AG04450 (cell line): ENCODE data around the gene HSD17B11. TPM values are rescaled to one million over a fixed set of nuclear protein-coding genes. Genes with fewer than 3 reads are reported as not detected.
"Not testable (repeated sequence)": the region's sequence is repeated elsewhere in the genome, so short reads cannot be mapped to it uniquely, and the experiment has no call there.

Source experiments
- CTCF ChIA-PET: fragments of 300-600, 350-600 bp; formaldehyde crosslinking; extraction: SDS; loops from one replicate; lab custom pipeline; 2022; ENCODE audit warnings: antibody characterized with exemption, inconsistent platforms; lab: Charles Lee
- POLR2A ChIA-PET: fragments of 350-600 bp; formaldehyde crosslinking; extraction: SDS; loops from one replicate; lab custom pipeline; 2021; ENCODE audit warnings: antibody characterized with exemption, inconsistent platforms; lab: Yijun Ruan, JAX
- DNase-seq: peaks from one replicate; pipeline ENCODE4 v3.0.0-alpha.2; 2011; ENCODE audit warnings: low read depth, low spot score
- H3K27ac ChIP-seq: one replicate; pipeline ENCODE4 v1.5.1; 2012; ENCODE audit warnings: low read depth, low read length, control low read depth
- H3K27me3 ChIP-seq: one replicate; pipeline ENCODE4 v1.6.0; 2012; ENCODE audit warnings: low read length; ENCODE audit not compliant: control insufficient read depth, insufficient read depth
- H3K4me3 ChIP-seq: 2 replicates; pipeline ENCODE4 v1.5.1; 2011; ENCODE audit warnings: mild to moderate bottlenecking, low read depth, low read length, control low read depth
- H3K9me3 ChIP-seq: 2 replicates; pipeline ENCODE4 v1.5.1; 2012; ENCODE audit warnings: low read length; ENCODE audit not compliant: control insufficient read depth, insufficient read depth
- polyA plus RNA-seq: library from polyadenylated mRNA; depleted of rRNA; stranded (reverse); fragments of >200 nt; gene quantifications from 2 replicates; pipeline ENCODE4 v1.2.3, GENCODE V29; 2011
- TF ChIP-seq, protein P1 (sequence below): IDR thresholded peaks from 2 replicates; pipeline ENCODE4 v1.5.1; 2011; ENCODE audit warnings: low read depth, low read length, control low read depth, inconsistent platforms

HSD17B11 gene
- polyA plus RNA-seq, 1 experiment, result 49.7 TPM

- CTCF ChIA-PET, result no interaction called here
- TF ChIP-seq, protein P1, sequence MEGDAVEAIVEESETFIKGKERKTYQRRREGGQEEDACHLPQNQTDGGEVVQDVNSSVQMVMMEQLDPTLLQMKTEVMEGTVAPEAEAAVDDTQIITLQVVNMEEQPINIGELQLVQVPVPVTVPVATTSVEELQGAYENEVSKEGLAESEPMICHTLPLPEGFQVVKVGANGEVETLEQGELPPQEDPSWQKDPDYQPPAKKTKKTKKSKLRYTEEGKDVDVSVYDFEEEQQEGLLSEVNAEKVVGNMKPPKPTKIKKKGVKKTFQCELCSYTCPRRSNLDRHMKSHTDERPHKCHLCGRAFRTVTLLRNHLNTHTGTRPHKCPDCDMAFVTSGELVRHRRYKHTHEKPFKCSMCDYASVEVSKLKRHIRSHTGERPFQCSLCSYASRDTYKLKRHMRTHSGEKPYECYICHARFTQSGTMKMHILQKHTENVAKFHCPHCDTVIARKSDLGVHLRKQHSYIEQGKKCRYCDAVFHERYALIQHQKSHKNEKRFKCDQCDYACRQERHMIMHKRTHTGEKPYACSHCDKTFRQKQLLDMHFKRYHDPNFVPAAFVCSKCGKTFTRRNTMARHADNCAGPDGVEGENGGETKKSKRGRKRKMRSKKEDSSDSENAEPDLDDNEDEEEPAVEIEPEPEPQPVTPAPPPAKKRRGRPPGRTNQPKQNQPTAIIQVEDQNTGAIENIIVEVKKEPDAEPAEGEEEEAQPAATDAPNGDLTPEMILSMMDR, result no peak
- Histone ChIP-seq H3K9me3 (no peaks in the 10 kb centered on the region), H3K27me3 (no peaks in the 10 kb centered on the region), H3K27ac (no peak overlapping the region), H3K4me3 (no peak overlapping the region)
- POLR2A ChIA-PET, result no interaction called here
- DNase-seq, result no peak
Measured at GRCh38 chr4:87414816-87415215, 23.8 kb upstream of the HSD17B11 start.

DNA sequence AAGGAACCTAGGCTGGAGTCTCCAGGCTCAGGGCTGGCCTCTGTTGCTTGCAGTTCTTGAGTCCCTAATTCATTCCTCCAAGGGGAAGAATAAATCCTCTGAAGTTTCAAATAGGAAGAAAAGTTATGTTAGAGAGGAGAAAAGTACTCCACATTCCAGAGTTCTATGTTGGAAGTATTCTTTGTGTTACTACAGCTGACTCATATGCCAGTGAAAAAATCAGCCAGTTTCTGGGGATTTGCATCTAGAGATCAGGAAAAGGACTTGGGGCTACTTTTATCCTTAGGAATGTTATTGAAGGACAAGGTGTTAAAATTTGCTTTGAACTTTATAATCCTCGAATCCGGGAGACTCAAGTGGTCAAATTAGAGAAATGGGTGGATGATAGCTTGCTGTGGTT, 19.7 kb upstream of the HSD17B11 start:
- TF ChIP-seq, protein P1, result no peak
- POLR2A ChIA-PET, result interaction anchor here (1.7 kb wide), 1 partner anchor 20 kb away, joined by 5 read pairs; the partner anchor contains the start of gene HSD17B11
- CTCF ChIA-PET, result interaction anchor here (1.0 kb wide), 1 partner anchor 55 kb away, joined by 3 read pairs; no protein-coding TSS in a partner anchor

DNA sequence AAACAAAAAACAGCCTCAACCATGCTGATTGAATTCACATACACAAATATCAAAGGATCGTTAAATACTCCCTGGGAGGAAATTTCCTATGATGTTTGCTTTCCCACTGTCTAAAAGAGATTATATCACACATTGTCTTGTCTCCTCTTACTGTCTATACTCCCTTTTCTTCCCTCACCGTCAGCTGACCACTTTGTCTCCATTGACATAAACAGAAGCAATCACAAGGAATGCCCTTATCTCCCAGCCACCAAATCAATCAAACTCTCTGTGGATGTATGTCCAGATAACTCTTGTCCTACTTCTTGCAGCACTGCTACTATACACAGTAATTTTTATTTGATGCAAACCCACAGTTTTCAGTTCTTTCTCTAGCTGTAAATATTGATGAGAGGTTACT, 19.2 kb upstream of the HSD17B11 start:
- H3K27ac ChIP-seq, result no peak overlapping the region
- H3K4me3 ChIP-seq, result no peak overlapping the region
- POLR2A ChIA-PET, result interaction anchor here (1.7 kb wide), 1 partner anchor 19 kb away, joined by 5 read pairs; the partner anchor contains the start of gene HSD17B11
- CTCF ChIA-PET, result no interaction called here
- TF ChIP-seq, protein P1, result no peak
- DNase-seq, result no peak
- peaks cover 7% of the 10 kb centered on the region for H3K27me3 ChIP-seq
- H3K9me3 ChIP-seq, result no peaks in the 10 kb centered on the region

More for the DNA sequence above, 19.7 kb upstream of the HSD17B11 start:
- H3K27me3 ChIP-seq, result peaks cover 3% of the 10 kb centered on the region
- no peak overlapping the region for H3K27ac ChIP-seq
- no peak overlapping the region for H3K4me3 ChIP-seq
- DNase-seq, result no peak
- no peaks in the 10 kb centered on the region for H3K9me3 ChIP-seq

DNA sequence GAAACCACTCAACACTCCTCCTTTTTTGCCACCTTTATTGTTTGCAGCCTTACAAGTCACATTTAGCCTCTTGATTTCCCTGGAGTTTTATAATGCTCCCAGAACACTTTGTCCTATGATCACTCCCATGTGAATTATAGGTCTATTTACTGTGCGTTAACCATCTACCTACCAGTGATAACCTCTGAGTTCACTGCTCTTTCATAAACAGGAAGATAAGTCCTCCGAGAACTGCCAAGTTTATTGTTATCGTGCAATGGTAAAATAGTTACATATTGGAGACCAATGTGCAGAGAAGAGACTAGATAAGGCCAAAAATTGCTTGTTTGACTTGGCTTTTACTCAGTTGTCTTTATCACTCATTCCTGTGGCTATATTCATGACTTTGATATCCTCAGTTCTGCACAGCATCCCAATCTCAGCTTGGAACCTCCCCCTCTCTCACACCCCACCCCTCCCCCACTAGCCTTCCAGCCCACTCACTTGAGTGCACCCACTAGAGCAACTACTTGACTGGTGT, 18.5 kb upstream of the HSD17B11 start:
- TF ChIP-seq, protein P1, result no peak

GRCh38 chr4:87406902-87407301, 15.9 kb upstream of the HSD17B11 start:
- POLR2A ChIA-PET, DNase-seq, H3K4me3 ChIP-seq, H3K27ac ChIP-seq, H3K9me3 ChIP-seq: not testable (repeated sequence)
- CTCF ChIA-PET, result interaction anchor here (0.6 to 1.6 kb wide), 2 partner anchors 14 to 31 kb away, joined by 3 to 4 read pairs; no protein-coding TSS in a partner anchor
- peaks cover 14% of the 10 kb centered on the region for H3K27me3 ChIP-seq

More for the DNA sequence above, 18.5 kb upstream of the HSD17B11 start:
- POLR2A ChIA-PET, result no interaction called here
- Histone ChIP-seq H3K27me3 (peaks cover 10% of the 10 kb centered on the region), H3K27ac (no peak overlapping the region), H3K4me3 (no peak overlapping the region), H3K9me3 (no peaks in the 10 kb centered on the region)
- CTCF ChIA-PET, result interaction anchor here (0.5 kb wide), 1 partner anchor 9 kb away, joined by 6 read pairs; no protein-coding TSS in a partner anchor
- no peak for DNase-seq
